Measurements from ENCODE around the gene NRSN2.
"Not testable (repeated sequence)": the region's sequence is repeated elsewhere in the genome, so short reads cannot be mapped to it uniquely, and the experiment has no call there.

Gene NRSN2

DNA sequence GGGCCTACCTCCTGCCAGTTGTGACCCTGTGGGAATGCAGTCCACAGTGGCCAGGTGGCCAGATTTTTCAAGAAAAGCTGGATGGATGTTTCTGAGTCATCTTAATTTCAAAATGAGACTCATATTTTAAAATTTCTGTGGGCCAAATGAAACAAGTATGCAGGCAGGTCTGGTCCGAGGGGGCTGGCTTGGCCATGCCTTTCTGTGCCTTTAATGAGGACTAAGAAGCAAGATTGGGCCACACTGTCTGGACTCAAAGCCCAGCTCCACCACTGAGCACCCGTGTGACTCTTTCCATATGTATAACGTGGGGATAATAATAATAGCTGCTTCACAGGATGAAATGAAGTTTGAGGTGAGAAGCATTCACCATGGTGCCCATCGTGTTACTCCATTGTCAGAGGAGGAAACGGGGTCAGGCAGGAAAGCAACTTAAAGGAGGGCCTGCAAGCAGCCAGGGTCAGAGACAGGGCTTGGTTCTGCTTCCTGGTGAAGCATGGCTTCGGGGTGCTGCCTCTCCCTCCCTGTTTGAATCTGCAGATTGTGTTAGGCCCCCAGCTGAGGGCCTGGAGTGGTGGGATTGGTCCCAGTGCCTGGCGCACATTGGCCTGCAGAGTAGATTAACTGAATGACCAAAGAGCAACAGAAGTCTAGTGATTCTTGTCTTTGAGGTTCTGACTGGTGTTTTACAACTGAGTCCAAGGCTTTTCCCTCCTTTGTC lies 17.8 kb upstream of the NRSN2 start:
- Histone ChIP-seq H2AFZ (ENCODE audit: low read depth) (no peak overlapping the region), H3K27ac (no peak overlapping the region), H3K79me2 (ENCODE audit: insufficient read depth, low read depth) (peaks cover 5% of the 10 kb centered on the region; the same call in 1 of the 2 replicates), H3K27me3 (ENCODE audit: insufficient read depth, low read depth) (no peaks in the 10 kb centered on the region), H3K4me3 (IDR thresholded peaks at IDR 0.05; ENCODE audit: insufficient read depth, low read depth, low read length) (no peak overlapping the region), H3K4me1 (ENCODE audit: low read depth, poor library complexity, severe bottlenecking) (peaks cover 15% of the 10 kb centered on the region), H3K9ac (no peak overlapping the region), H3K36me3 (ENCODE audit: insufficient read depth) (no peaks in the 10 kb centered on the region), H3K4me2 (no peak overlapping the region; the same call in 1 of the 2 replicates), H4K20me1 (ENCODE audit: insufficient read depth) (no peaks in the 10 kb centered on the region)
- TF ChIP-seq CTCF (conservative IDR thresholded peaks at IDR 0.05; ENCODE audit: low read depth, low read length): no peak

DNA sequence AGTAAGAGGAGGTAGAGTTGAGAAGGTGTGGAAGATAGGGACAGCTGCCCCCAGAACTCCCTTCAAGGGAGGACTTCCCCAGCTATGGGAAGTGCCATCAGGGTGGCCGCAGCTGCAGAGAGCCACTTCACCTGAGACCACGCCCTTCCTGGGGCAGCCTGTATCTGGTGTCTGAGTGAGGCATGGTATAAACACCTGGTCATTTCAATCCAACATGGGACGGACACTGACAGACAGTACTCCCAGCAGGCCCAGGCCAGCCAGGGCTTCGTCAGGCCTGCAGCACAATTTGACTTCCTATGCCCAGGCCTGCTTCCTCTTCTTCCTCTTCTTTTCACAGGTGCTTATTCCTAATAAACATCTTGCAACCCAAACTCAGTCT lies 17.1 kb upstream of the NRSN2 start:
- H3K4me3 ChIP-seq (IDR thresholded peaks at IDR 0.05; ENCODE audit: insufficient read depth, low read depth, low read length): no peak overlapping the region
- H3K27ac ChIP-seq: no peak overlapping the region
- H3K4me1 ChIP-seq (ENCODE audit: low read depth, poor library complexity, severe bottlenecking): peaks cover 15% of the 10 kb centered on the region
- H3K36me3 ChIP-seq (ENCODE audit: insufficient read depth): no peaks in the 10 kb centered on the region
- H3K9ac ChIP-seq: no peak overlapping the region
- no peaks in the 10 kb centered on the region for H3K27me3 ChIP-seq (ENCODE audit: insufficient read depth, low read depth)
- no peak for TF ChIP-seq CTCF (conservative IDR thresholded peaks at IDR 0.05; ENCODE audit: low read depth, low read length)
- no peak overlapping the region for H2AFZ ChIP-seq (ENCODE audit: low read depth)
- H3K79me2 ChIP-seq (ENCODE audit: insufficient read depth, low read depth): peaks cover 5% of the 10 kb centered on the region; the same call in 1 of the 2 replicates
- no peak overlapping the region for H3K4me2 ChIP-seq
- H4K20me1 ChIP-seq (ENCODE audit: insufficient read depth): no peaks in the 10 kb centered on the region

DNA sequence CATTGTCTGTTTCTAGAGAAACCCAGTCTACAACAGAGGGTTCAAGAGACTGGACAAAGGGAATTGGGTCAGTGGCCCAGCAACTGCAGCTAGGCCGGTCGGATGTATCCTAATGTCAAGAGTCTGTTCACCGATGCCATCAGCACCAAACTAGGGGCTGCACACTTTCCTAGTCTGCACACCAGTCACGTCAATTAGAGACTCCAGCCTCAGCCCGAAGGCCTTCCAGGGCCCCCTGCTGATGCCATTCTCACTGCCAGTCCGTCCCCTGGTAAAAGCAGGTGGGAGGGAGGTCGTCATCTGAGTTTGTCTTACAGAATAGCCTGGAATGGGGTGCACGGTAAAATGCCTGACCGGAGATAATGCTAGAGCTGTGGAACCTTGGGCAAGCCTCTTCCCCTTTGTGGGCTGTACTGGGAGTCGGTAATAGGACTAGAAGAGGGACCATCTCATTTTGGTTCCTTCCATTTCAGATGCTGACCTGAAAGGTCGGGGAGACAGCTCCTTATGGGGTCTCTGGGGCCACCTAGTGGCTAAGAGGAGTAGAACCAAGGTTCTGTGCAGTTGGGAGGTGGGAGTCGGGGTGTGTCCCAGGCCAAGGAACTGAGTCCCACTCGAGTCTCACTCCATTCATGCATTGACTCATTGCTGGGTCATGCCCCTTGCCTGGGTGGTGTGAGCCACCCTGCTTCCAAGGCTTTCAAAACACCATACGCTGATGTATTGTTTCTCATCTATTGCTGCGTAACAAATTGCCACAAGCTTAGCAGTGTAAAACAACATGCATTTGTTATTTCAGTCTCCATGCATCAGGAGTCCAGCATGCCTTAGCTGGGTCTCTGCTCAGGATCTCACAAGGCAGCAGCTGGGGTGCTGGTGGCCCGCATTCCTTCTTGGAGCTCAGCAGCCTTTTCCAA lies 16.4 kb upstream of the NRSN2 start:
- Histone ChIP-seq H3K36me3 (ENCODE audit: insufficient read depth) (no peaks in the 10 kb centered on the region), H3K4me1 (ENCODE audit: low read depth, poor library complexity, severe bottlenecking) (peaks cover 15% of the 10 kb centered on the region), H3K9ac (no peak overlapping the region), H4K20me1 (ENCODE audit: insufficient read depth) (no peaks in the 10 kb centered on the region), H3K4me2 (no peak overlapping the region), H2AFZ (ENCODE audit: low read depth) (no peak overlapping the region), H3K4me3 (IDR thresholded peaks at IDR 0.05; ENCODE audit: insufficient read depth, low read depth, low read length) (no peak overlapping the region), H3K27me3 (ENCODE audit: insufficient read depth, low read depth) (no peaks in the 10 kb centered on the region), H3K79me2 (ENCODE audit: insufficient read depth, low read depth) (peaks cover 5% of the 10 kb centered on the region; the same call in 1 of the 2 replicates), H3K27ac (no peak overlapping the region)
- TF ChIP-seq CTCF (conservative IDR thresholded peaks at IDR 0.05; ENCODE audit: low read depth, low read length): peak; percentile 87

DNA sequence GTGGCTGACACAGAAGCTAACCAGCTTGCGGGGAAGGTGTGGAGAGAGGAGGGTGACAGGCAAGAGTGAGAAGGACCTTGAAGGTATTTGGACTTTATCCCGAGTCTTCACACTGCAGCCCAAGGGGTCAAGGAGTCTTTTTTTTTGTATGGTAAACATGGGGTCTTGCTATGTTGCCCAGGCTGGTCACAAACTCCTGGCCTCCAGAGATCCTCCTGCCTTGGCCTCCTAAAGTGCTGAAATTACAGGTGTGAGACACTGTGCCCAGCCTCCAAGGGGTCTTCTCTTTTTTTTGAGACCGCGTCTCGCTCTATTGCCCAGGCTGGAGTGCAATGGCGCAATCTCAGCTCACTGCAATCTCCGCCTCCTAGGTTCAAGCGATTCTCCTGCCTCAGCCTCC lies 12.3 kb upstream of the NRSN2 start:
- TF ChIP-seq CTCF (conservative IDR thresholded peaks at IDR 0.05; ENCODE audit: low read depth, low read length): no peak
- H3K4me3 ChIP-seq (IDR thresholded peaks at IDR 0.05; ENCODE audit: insufficient read depth, low read depth, low read length): no peak overlapping the region

GRCh38 chr20:336040-336439 lies 10.9 kb upstream of the NRSN2 start:
- not testable (repeated sequence) for H3K4me3 ChIP-seq (IDR thresholded peaks at IDR 0.05; ENCODE audit: insufficient read depth, low read depth, low read length); H3K27ac ChIP-seq; H4K20me1 ChIP-seq (ENCODE audit: insufficient read depth); H3K79me2 ChIP-seq (ENCODE audit: insufficient read depth, low read depth); H3K4me2 ChIP-seq; H2AFZ ChIP-seq (ENCODE audit: low read depth); H3K27me3 ChIP-seq (ENCODE audit: insufficient read depth, low read depth); H3K36me3 ChIP-seq (ENCODE audit: insufficient read depth); H3K4me1 ChIP-seq (ENCODE audit: low read depth, poor library complexity, severe bottlenecking); H3K9ac ChIP-seq

More for the DNA sequence above, 12.3 kb upstream of the NRSN2 start:
- Histone ChIP-seq H3K27ac (no peak overlapping the region), H3K36me3 (ENCODE audit: insufficient read depth) (no peaks in the 10 kb centered on the region), H2AFZ (ENCODE audit: low read depth) (no peak overlapping the region), H3K9ac (no peak overlapping the region), H3K4me1 (ENCODE audit: low read depth, poor library complexity, severe bottlenecking) (peaks cover 9% of the 10 kb centered on the region), H3K4me2 (no peak overlapping the region), H3K79me2 (ENCODE audit: insufficient read depth, low read depth) (no peaks in the 10 kb centered on the region), H4K20me1 (ENCODE audit: insufficient read depth) (no peaks in the 10 kb centered on the region), H3K27me3 (ENCODE audit: insufficient read depth, low read depth) (no peaks in the 10 kb centered on the region)

Measured in KMS-11 (cell line).